HepG2 (cell line): Measurements from ENCODE around the gene RNGTT. TPM values are rescaled to one million over a fixed set of nuclear protein-coding genes. Genes with fewer than 3 reads are reported as not detected.

Experiments
- ATAC-seq: fragments of 200-7000 bp; cut with Tn5 transposase; 3 replicates; pipeline ENCODE4 v1.9.1; 2020; ENCODE audit warnings: mild to moderate bottlenecking, moderate library complexity
- BruUV-seq: library from RNA; stranded (reverse); fragments of 400-500 nt; replicated peaks from 2 replicates; lab custom pipeline; 2021; lab: Mats Ljungman, UMichigan
- CTCF ChIA-PET: fragments of 300-600 bp; formaldehyde crosslinking; extraction: SDS; loops from one replicate; lab custom pipeline; 2021; ENCODE audit warnings: low total read pairs, inconsistent platforms, low intra/inter-chr PET ratio; lab: Yijun Ruan, JAX
- POLR2A ChIA-PET: fragments of 350-600 bp; sonication (Branson Sonifier 250); formaldehyde crosslinking; loops from one replicate; lab custom pipeline; 2020; ENCODE audit warnings: antibody characterized with exemption, inconsistent platforms; lab: Yijun Ruan, JAX
- DNase-seq: peaks from one replicate; pipeline ENCODE4 v3.0.0-alpha.2; 2015; ENCODE audit warnings: low spot score
- FAIRE-seq: peaks from 3 replicates; lab custom pipeline; 2011; peaks lifted over from hg19 to GRCh38; lab: Jason Lieb, UNC
- H2AFZ ChIP-seq: one replicate; pipeline ENCODE4 v1.6.1; 2011; ENCODE audit warnings: low read length, inconsistent platforms
- H3K27ac ChIP-seq: fragments of 300-600 bp; 3 replicates; pipeline ENCODE4 v1.8.0; 2011; ENCODE audit warnings: mixed run types, mild to moderate bottlenecking, mixed read lengths, low read length, inconsistent platforms; ENCODE audit not compliant: insufficient read depth; ENCODE audit errors: extremely low read length
- H3K27me3 ChIP-seq, 2 experiments: fragments of 200-600 bp in 1 of 2; 2 replicates in 1 of 2; 3 replicates in 1 of 2; pipeline versions ENCODE4 v1.6.0 to v1.8.0; 2011; ENCODE audit warnings: low read length in 2 of 2, mild to moderate bottlenecking in 2 of 2, moderate library complexity in 2 of 2, inconsistent platforms in 1 of 2; ENCODE audit not compliant: insufficient read depth in 2 of 2, control insufficient read depth in 1 of 2
- H3K36me3 ChIP-seq, 2 experiments: fragments of 200-600 bp in 1 of 2; replicated peaks in 1 of 2; 2 replicates in 1 of 2; 3 replicates in 1 of 2; pipeline versions ENCODE4 v1.5.1 to v1.8.0; 2011; ENCODE audit warnings: low read length in 2 of 2, inconsistent platforms in 1 of 2; ENCODE audit not compliant: insufficient read depth in 2 of 2, control insufficient read depth in 1 of 2
- H3K4me1 ChIP-seq: 2 replicates; pipeline ENCODE4 v1.5.1; 2012; ENCODE audit warnings: low read length, inconsistent platforms; ENCODE audit not compliant: insufficient read depth
- H3K4me2 ChIP-seq: 2 replicates; pipeline ENCODE4 v1.6.0; 2011; ENCODE audit warnings: low read depth, low read length, inconsistent platforms
- H3K4me3 ChIP-seq, 3 experiments: fragments of 200-600 bp in 1 of 3; sonication (generic), shearing (Covaris generic) in 1 of 3; replicated peaks in 1 of 3; 2 replicates each; pipeline ENCODE4 v1.5.1; 2011 to 2016; ENCODE audit warnings: low read length in 3 of 3, inconsistent platforms in 2 of 3, low read depth in 2 of 3, mild to moderate bottlenecking in 2 of 3, control low read depth in 1 of 3, mixed read lengths in 1 of 3; ENCODE audit not compliant: insufficient read depth in 1 of 3
- H3K79me2 ChIP-seq: one replicate; pipeline ENCODE4 v1.6.1; 2011; ENCODE audit warnings: low read length, inconsistent platforms; ENCODE audit not compliant: insufficient read depth
- H3K9ac ChIP-seq: 2 replicates; pipeline ENCODE4 v1.6.0; 2011; ENCODE audit warnings: mild to moderate bottlenecking, low read depth, low read length, inconsistent platforms; ENCODE audit not compliant: insufficient read depth
- H3K9me3 ChIP-seq: 2 replicates; pipeline ENCODE4 v1.5.1; 2012; ENCODE audit warnings: mild to moderate bottlenecking, low read length
- H4K20me1 ChIP-seq: 2 replicates; pipeline ENCODE4 v1.6.0; 2011; ENCODE audit warnings: inconsistent platforms, mild to moderate bottlenecking, low read length, moderate library complexity; ENCODE audit not compliant: insufficient read depth
- HMG20B ChIP-seq: conservative IDR thresholded peaks from 2 replicates; pipeline ENCODE4 v1.6.1; 2016; ENCODE audit warnings: missing genetic modification reagents, missing compliant biosample characterization
- MIXL1 ChIP-seq: IDR thresholded peaks from 2 replicates; pipeline ENCODE4 v1.6.1; 2016
- NFYB ChIP-seq: sonication (generic); formaldehyde crosslinking; IDR thresholded peaks from 2 replicates; pipeline ENCODE4 v1.4.0; 2020; ENCODE audit warnings: missing genetic modification reagents
- WGBS: methylation state at CpG from one replicate; pipeline ENCODE4 v1.1.6; 2017; ENCODE audit warnings: low lambda C conversion rate; 5-methylcytosine and 5-hydroxymethylcytosine counted together
- in situ Hi-C: cut with HindIII; loops from 2 replicates; pipeline ENCODE4 v1.10.0; 2017; ENCODE audit warnings: low pct_unique_long_range_greater_than_20kb; ENCODE audit not compliant: extremely low pct_ligation_motif_present
- intact Hi-C: fragments of 100-400 bp; cut with micrococcal nuclease; formaldehyde crosslinking; loops from one replicate; pipeline ENCODE4 v1.10.0; 2022; ENCODE audit not compliant: unreplicated experiment
- polyA plus RNA-seq, 8 experiments: library from polyadenylated mRNA; depleted of rRNA in 3 of 8; stranded (reverse) in 7 of 8; unstranded in 1 of 8; fragments of >200 nt; fragmentation: Illumina TruSeq in 4 of 8; extraction: Trizol in 4 of 8; gene quantifications; 2 replicates each; pipeline versions ENCODE4 v1.2.1 to v1.2.3, GENCODE V29; 2011 to 2016; ENCODE audit warnings: low read depth in 4 of 8, missing spikeins in 1 of 8, mixed read lengths in 1 of 8; ENCODE audit not compliant: insufficient read depth in 1 of 8
- total RNA-seq, 5 experiments: library from RNA; depleted of rRNA; stranded (reverse); fragments of >200 nt; fragmentation: Illumina TruSeq; extraction: Trizol; gene quantifications; 2 replicates each; pipeline ENCODE4 v1.2.3, GENCODE V29; 2016; ENCODE audit warnings: low read depth in 1 of 5

Gene RNGTT
- total and polyA plus RNA-seq, 2 of the 13 experiments (the other 11 are each of a cell fraction or from before 2014, with no cell fraction given), result 6.0 to 22.6 TPM

DNA sequence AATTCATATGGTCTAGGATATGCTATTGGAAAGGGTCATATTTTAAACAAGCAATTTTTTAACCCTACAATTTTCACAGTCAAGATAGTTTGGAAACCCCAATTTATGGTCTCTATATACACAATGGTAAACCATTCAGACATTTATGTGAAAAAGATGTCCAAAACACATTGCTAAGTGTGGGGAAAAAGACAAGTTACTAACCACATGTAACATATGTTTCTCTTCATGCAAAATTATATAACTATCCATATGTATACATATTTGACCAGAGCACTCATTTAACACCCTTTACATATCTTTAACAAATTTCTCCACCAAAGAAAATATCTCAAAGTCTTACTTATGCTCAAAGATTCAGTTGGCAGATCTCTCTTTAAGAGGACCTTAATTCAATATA is 110.6 kb downstream of the RNGTT start:
- no peak for TF ChIP-seq HMG20B (CRISPR knock-in tag)
- TF ChIP-seq MIXL1 (CRISPR knock-in tag), result no peak
- no peak overlapping the region for H3K4me2 ChIP-seq
- ChIA-PET POLR2A (no interaction called here), CTCF (no interaction called here)
- intact Hi-C loops (no loop called here), in situ Hi-C loops (loop anchor here (25.0 kb wide), 1 partner anchor 915 kb away; no protein-coding TSS in a partner anchor)
- H3K4me3 ChIP-seq, result no peak overlapping the region
- no peak overlapping the region for H3K9ac ChIP-seq
- no peak for FAIRE-seq
- H2AFZ ChIP-seq, result no peak overlapping the region
- no peaks in the 10 kb centered on the region for H4K20me1 ChIP-seq
- H3K27me3 ChIP-seq, result no peaks in the 10 kb centered on the region
- no peak for DNase-seq
- no peaks in the 10 kb centered on the region for H3K4me1 ChIP-seq
- no peaks in the 10 kb centered on the region for H3K79me2 ChIP-seq
- no peak for ATAC-seq
- no peaks in the 10 kb centered on the region for H3K9me3 ChIP-seq
- no TSS peak for BruUV-seq
- H3K27ac ChIP-seq, result no peak overlapping the region
- no peaks in the 10 kb centered on the region; a peak in 1 of 5 replicates for H3K36me3 ChIP-seq

DNA sequence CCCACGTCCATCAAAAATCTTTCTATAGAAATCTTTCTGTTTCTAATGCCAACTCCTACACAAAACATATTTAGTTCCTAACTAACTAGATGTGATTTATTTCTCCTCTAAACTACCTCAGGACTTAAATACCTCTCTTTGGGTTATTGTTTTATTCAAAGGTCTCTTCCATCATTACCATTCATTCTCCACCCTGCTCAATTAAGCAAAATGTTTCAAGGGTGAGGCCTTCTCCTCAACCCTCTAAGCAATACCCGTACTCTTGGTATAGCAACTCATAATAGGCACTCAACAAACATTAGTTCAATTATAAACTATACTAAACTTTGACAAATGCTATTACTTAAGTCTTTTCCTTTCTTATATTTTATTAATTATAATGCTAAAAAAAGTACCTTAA is 111.4 kb downstream of the RNGTT start:
- H3K9me3 ChIP-seq, result no peaks in the 10 kb centered on the region
- no peak for DNase-seq
- ChIA-PET CTCF (no interaction called here), POLR2A (no interaction called here)
- no peaks in the 10 kb centered on the region for H3K27me3 ChIP-seq
- in situ Hi-C loops (loop anchor here (25.0 kb wide), 1 partner anchor 915 kb away; no protein-coding TSS in a partner anchor), intact Hi-C loops (no loop called here)
- H2AFZ ChIP-seq, result no peak overlapping the region
- no peak overlapping the region for H3K4me3 ChIP-seq
- no peaks in the 10 kb centered on the region for H4K20me1 ChIP-seq
- FAIRE-seq, result no peak
- H3K79me2 ChIP-seq, result no peaks in the 10 kb centered on the region
- no peaks in the 10 kb centered on the region for H3K4me1 ChIP-seq
- H3K4me2 ChIP-seq, result no peak overlapping the region
- no peak overlapping the region for H3K9ac ChIP-seq
- H3K36me3 ChIP-seq, result no peaks in the 10 kb centered on the region; a peak in 1 of 5 replicates
- 99% methylated on average over 2 of the region's 2 CpGs for WGBS
- no peak overlapping the region for H3K27ac ChIP-seq
- no TSS peak for BruUV-seq
- no peak for ATAC-seq
- no peak for TF ChIP-seq NFYB (CRISPR knock-in tag)
